HCT116 (cell line): ENCODE results near the gene SH3GL2. TPM values are rescaled to one million over a fixed set of nuclear protein-coding genes. Genes with fewer than 3 reads are reported as not detected.

Source experiments
- ATAC-seq: fragments of 200-7000 bp; cut with Tn5 transposase; 2 replicates; pipeline ENCODE4 v1.9.1; 2020; ENCODE audit warnings: mild to moderate bottlenecking, moderate library complexity
- BruUV-seq: library from RNA; stranded (reverse); fragments of 400-500 nt; replicated peaks from 2 replicates; lab custom pipeline; 2021; lab: Mats Ljungman, UMichigan
- CTCF ChIA-PET: fragments of 300-600 bp; sonication (Branson Sonifier 250); formaldehyde crosslinking; loops from one replicate; lab custom pipeline; 2021; ENCODE audit warnings: antibody characterized with exemption; lab: Charles Lee
- POLR2A ChIA-PET: fragments of 300-600, 350-600 bp; sonication (Branson Sonifier 250); formaldehyde crosslinking; loops from one replicate; lab custom pipeline; 2021; ENCODE audit warnings: antibody characterized with exemption; lab: Charles Lee
- RAD21 ChIA-PET, 2 experiments: fragments of 300-600 bp; sonication (Branson Sonifier 250); formaldehyde crosslinking; loops; one replicate each; lab custom pipeline; 2023; ENCODE audit warnings: low total read pairs in 2 of 2; ENCODE audit not compliant: uncharacterized antibody in 2 of 2, unreplicated experiment in 2 of 2, low non-redundant PET in 1 of 2; lab: Charles Lee
- DNase-seq: peaks from one replicate; pipeline ENCODE4 v3.0.0-alpha.2; 2010; ENCODE audit warnings: low read depth, low spot score
- H2AFZ ChIP-seq: fragments of 200-600 bp; shearing (Covaris generic), sonication (generic); 2 replicates; pipeline ENCODE4 v1.6.1; 2017; ENCODE audit warnings: low read depth, mixed run types, mixed read lengths, antibody characterized with exemption, low read length; ENCODE audit not compliant: poor library complexity, severe bottlenecking
- H3K27ac ChIP-seq: 2 replicates; pipeline ENCODE4 v1.5.1; 2012; ENCODE audit warnings: low read depth, low read length
- H3K27me3 ChIP-seq: fragments of 200-600 bp; sonication (generic); 2 replicates; pipeline ENCODE4 v1.6.1; 2016; ENCODE audit warnings: mixed run types, low read length, mixed read lengths; ENCODE audit not compliant: insufficient read depth
- H3K36me3 ChIP-seq, 2 experiments: fragments of 200-500 bp in 1 of 2; fragments of 200-600 bp in 1 of 2; sonication (Bioruptor generic) in 1 of 2; sonication (generic) in 1 of 2; 2 replicates each; pipeline versions ENCODE4 v1.5.1 to v1.6.1; 2014 to 2016; ENCODE audit warnings: low read length in 2 of 2, inconsistent platforms in 1 of 2, mixed read lengths in 1 of 2, mixed run types in 1 of 2; ENCODE audit not compliant: insufficient read depth in 2 of 2, control insufficient read depth in 1 of 2
- H3K4me1 ChIP-seq, 2 experiments: fragments of 200-600 bp in 1 of 2; sonication (generic) in 1 of 2; 2 replicates each; pipeline versions ENCODE4 v1.5.1 to v1.6.1; 2012 to 2017; ENCODE audit warnings: low read length in 2 of 2, inconsistent platforms in 1 of 2, mild to moderate bottlenecking in 1 of 2, mixed read lengths in 1 of 2, mixed run types in 1 of 2, moderate library complexity in 1 of 2; ENCODE audit not compliant: insufficient read depth in 2 of 2, control insufficient read depth in 1 of 2
- H3K4me2 ChIP-seq: fragments of 200-600 bp; sonication (generic); 2 replicates; pipeline ENCODE4 v1.6.1; 2017; ENCODE audit warnings: mixed run types, low read length, mixed read lengths
- H3K4me3 ChIP-seq, 2 experiments: fragments of 200-600 bp in 1 of 2; sonication (generic) in 1 of 2; replicated peaks in 1 of 2; 2 replicates each; pipeline ENCODE4 v1.5.1; 2011 to 2016; ENCODE audit warnings: low read length in 2 of 2, control low read depth in 1 of 2, low read depth in 1 of 2, mild to moderate bottlenecking in 1 of 2, mixed read lengths in 1 of 2, mixed run types in 1 of 2
- H3K79me2 ChIP-seq: fragments of 200-600 bp; sonication (generic); 2 replicates; pipeline ENCODE4 v1.6.1; 2017; ENCODE audit warnings: mild to moderate bottlenecking, mixed run types, low read length, moderate library complexity, mixed read lengths; ENCODE audit not compliant: insufficient read depth
- H3K9ac ChIP-seq: fragments of 200-600 bp; sonication (generic); 2 replicates; pipeline ENCODE4 v1.6.1; 2016; ENCODE audit warnings: low read length, mixed read lengths
- H3K9me2 ChIP-seq: fragments of 200-600 bp; sonication (generic), shearing (Covaris generic); 2 replicates; pipeline ENCODE4 v1.6.1; 2017; ENCODE audit warnings: mixed run types, mild to moderate bottlenecking, moderate library complexity; ENCODE audit not compliant: insufficient read depth
- H3K9me3 ChIP-seq, 2 experiments: fragments of 200-500 bp in 1 of 2; fragments of 200-600 bp in 1 of 2; sonication (Bioruptor generic) in 1 of 2; sonication (generic) in 1 of 2; 2 replicates each; pipeline ENCODE4 v1.6.1; 2014 to 2017; ENCODE audit warnings: low read length in 2 of 2, mixed read lengths in 2 of 2, inconsistent platforms in 1 of 2, low read depth in 1 of 2, mild to moderate bottlenecking in 1 of 2, mixed run types in 1 of 2, moderate library complexity in 1 of 2; ENCODE audit not compliant: control insufficient read depth in 1 of 2, insufficient read depth in 1 of 2
- H4K20me1 ChIP-seq: fragments of 200-600 bp; sonication (generic), shearing (Covaris generic); 2 replicates; pipeline ENCODE4 v1.6.1; 2017; ENCODE audit warnings: mixed run types, mild to moderate bottlenecking, moderate library complexity; ENCODE audit not compliant: insufficient read depth
- CEBPB ChIP-seq: IDR thresholded peaks from 2 replicates; pipeline ENCODE4 v1.6.1; 2012; ENCODE audit warnings: low read depth
- CTCF ChIP-seq, 3 experiments: fragments of 200-600 bp in 1 of 3; sonication (generic) in 1 of 3; IDR thresholded peaks in 2 of 3; conservative IDR thresholded peaks in 1 of 3; 2 replicates each; pipeline ENCODE4 v1.5.1; 2012 to 2017; ENCODE audit warnings: low read depth in 2 of 3, low read length in 2 of 3, antibody characterized with exemption in 1 of 3, borderline replicate concordance in 1 of 3, control low read depth in 1 of 3, mild to moderate bottlenecking in 1 of 3, mixed read lengths in 1 of 3, mixed run types in 1 of 3, moderate library complexity in 1 of 3; ENCODE audit not compliant: insufficient read depth in 1 of 3
- ELF1 ChIP-seq: IDR thresholded peaks from 2 replicates; pipeline ENCODE4 v1.6.1; 2012; ENCODE audit warnings: low read depth, borderline replicate concordance
- EZH2 ChIP-seq: fragments of 200-600 bp; sonication (generic); IDR thresholded peaks from 2 replicates; pipeline ENCODE4 v1.6.1; 2017; ENCODE audit warnings: antibody characterized with exemption, mixed run types
- EZH2phosphoT487 ChIP-seq: fragments of 200-600 bp; IDR thresholded peaks from 2 replicates; pipeline ENCODE4 v1.6.1; 2018; ENCODE audit warnings: antibody characterized with exemption, borderline replicate concordance
- FOSL1 ChIP-seq: IDR thresholded peaks from 2 replicates; pipeline ENCODE4 v1.6.1; 2012; ENCODE audit warnings: low read depth
- JUND ChIP-seq: IDR thresholded peaks from 2 replicates; pipeline ENCODE4 v1.6.1; 2012
- MAX ChIP-seq: IDR thresholded peaks from 2 replicates; pipeline ENCODE4 v1.6.1; 2012
- POLR2A ChIP-seq: IDR thresholded peaks from 2 replicates; pipeline ENCODE4 v1.7.0; 2011; ENCODE audit warnings: borderline replicate concordance; ENCODE audit not compliant: insufficient read depth, insufficient read length; ENCODE audit errors: extremely low read depth
- POLR2AphosphoS5 ChIP-seq: IDR thresholded peaks from 2 replicates; pipeline ENCODE4 v1.6.1; 2011; ENCODE audit warnings: mild to moderate bottlenecking, low read depth, low read length, moderate library complexity
- RAD21 ChIP-seq: IDR thresholded peaks from 2 replicates; pipeline ENCODE4 v1.6.1; 2012; ENCODE audit warnings: low read depth, mild to moderate bottlenecking
- REST ChIP-seq: IDR thresholded peaks from 2 replicates; pipeline ENCODE4 v1.6.1; 2012; ENCODE audit warnings: low read depth
- SP1 ChIP-seq: IDR thresholded peaks from 2 replicates; pipeline ENCODE4 v1.6.1; 2012; ENCODE audit warnings: low read depth
- SRF ChIP-seq: IDR thresholded peaks from 2 replicates; pipeline ENCODE4 v1.6.1; 2012; ENCODE audit warnings: low read depth
- YY1 ChIP-seq: IDR thresholded peaks from 2 replicates; pipeline ENCODE4 v1.6.1; 2011; ENCODE audit warnings: low read length, low read depth, moderate library complexity, mild to moderate bottlenecking; ENCODE audit not compliant: insufficient replicate concordance; ENCODE audit errors: extremely low read depth
- ZNF274 ChIP-seq: fragments of 200-500 bp; sonication (Bioruptor generic); IDR thresholded peaks from 2 replicates; pipeline ENCODE4 v1.6.1; 2014; ENCODE audit warnings: mild to moderate bottlenecking, low read depth, low read length, inconsistent platforms
- intact Hi-C: fragments of 100-400 bp; cut with micrococcal nuclease; formaldehyde crosslinking; loops from 2 replicates; pipeline ENCODE4 v1.10.0; 2022
- total RNA-seq: library from RNA; stranded (reverse); gene quantifications from one replicate; pipeline ENCODE4 v1.2.1, GENCODE V29; 2021; ENCODE audit not compliant: unreplicated experiment

SH3GL2 gene
- total RNA-seq, 1 experiment from 2014 or later, result not detected

GRCh38 chr9:17656889-17657288, 78.0 kb downstream of the SH3GL2 start:
- RAD21 ChIA-PET, result no interaction called here
- intact Hi-C loops, result no loop called here
- CTCF ChIA-PET, result no interaction called here

More at GRCh38 chr9:17656889-17657288, 78.0 kb downstream of the SH3GL2 start:
- H3K36me3 ChIP-seq, result no peaks in the 10 kb centered on the region
- ATAC-seq (no peak), DNase-seq (no peak)
- TF ChIP-seq JUND (no peak), SP1 (no peak), REST (no peak), EZH2 (no peak), RAD21 (no peak), MAX (no peak), ELF1 (no peak), EZH2phosphoT487 (no peak), POLR2A (no peak), ZNF274 (no peak), CTCF (IDR thresholded peaks at IDR 0.05 in 2 of 3, conservative IDR thresholded peaks at IDR 0.05 in 1 of 3; ENCODE audit: borderline replicate concordance in 1 of 3, insufficient read depth in 1 of 3, low read depth in 2 of 3, low read length in 2 of 3) (no peak), FOSL1 (no peak), SRF (no peak), YY1 (no peak), POLR2AphosphoS5 (no peak), CEBPB (no peak)
- H3K27me3 ChIP-seq, result no peaks in the 10 kb centered on the region
- H3K4me2 ChIP-seq, result no peak overlapping the region
- no peaks in the 10 kb centered on the region for H3K9me2 ChIP-seq
- POLR2A ChIA-PET, result no interaction called here
- H2AFZ ChIP-seq, result no peak overlapping the region
- H3K9me3 ChIP-seq, result no peaks in the 10 kb centered on the region; a peak in 1 of 4 replicates
- no peak overlapping the region for H3K9ac ChIP-seq
- H3K79me2 ChIP-seq, result no peaks in the 10 kb centered on the region
- no peaks in the 10 kb centered on the region for H4K20me1 ChIP-seq
- no peaks in the 10 kb centered on the region for H3K4me1 ChIP-seq
- H3K27ac ChIP-seq, result no peak overlapping the region
- no TSS peak for BruUV-seq
- H3K4me3 ChIP-seq, result no peak overlapping the region
